Measurements from ENCODE around the gene PCNX1.

GRCh38 chr14:70907176-70907995 is at the start of gene PCNX1:
- TF ChIP-seq CTCF (IDR thresholded peaks at IDR 0.05): peak; percentile 93 to 97 (median 96)
- peak in 2 of 4 donors; percentile 13 to 72 for TF ChIP-seq POLR2A (IDR thresholded peaks at IDR 0.05)
